Activated CD8-positive, alpha-beta memory T cell treated with anti-CD3 and anti-CD28 coated beads, Interleukin-2, amount 50 U/mL, for 24 hours (primary cell): ENCODE measurements around the gene FGFR3.
"Not testable (repeated sequence)": the region's sequence is repeated elsewhere in the genome, so short reads cannot be mapped to it uniquely, and the experiment has no call there.

ENCODE experiments used
- DNase-seq: peaks from one replicate; pipeline ENCODE4 v3.0.0-alpha.2; 2020; ENCODE audit errors: extremely low read depth

FGFR3 gene

DNA sequence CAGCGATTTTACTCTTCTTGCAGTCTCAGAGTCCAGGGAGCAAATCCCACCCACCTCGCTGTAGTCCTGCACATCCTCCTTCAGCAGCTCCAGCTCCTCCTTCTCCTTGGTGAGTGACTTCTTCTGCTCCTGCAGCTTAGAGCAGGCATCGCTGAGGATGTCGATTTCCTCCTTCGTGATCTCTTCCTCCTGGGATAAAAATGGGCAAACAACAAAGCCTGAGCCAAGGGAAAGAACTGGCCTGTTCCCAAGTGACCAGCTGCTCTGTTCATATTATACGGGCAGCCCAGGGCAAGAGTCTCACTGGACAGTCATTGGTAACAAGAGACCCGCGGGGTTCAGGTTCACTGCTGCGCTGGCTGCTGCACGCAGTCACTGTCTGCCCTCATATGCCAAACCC lies 26.2 kb downstream of the FGFR3 start:
- no peak for DNase-seq

GRCh38 chr4:1819816-1820215 lies 26.7 kb downstream of the FGFR3 start:
- no peak for DNase-seq

DNA sequence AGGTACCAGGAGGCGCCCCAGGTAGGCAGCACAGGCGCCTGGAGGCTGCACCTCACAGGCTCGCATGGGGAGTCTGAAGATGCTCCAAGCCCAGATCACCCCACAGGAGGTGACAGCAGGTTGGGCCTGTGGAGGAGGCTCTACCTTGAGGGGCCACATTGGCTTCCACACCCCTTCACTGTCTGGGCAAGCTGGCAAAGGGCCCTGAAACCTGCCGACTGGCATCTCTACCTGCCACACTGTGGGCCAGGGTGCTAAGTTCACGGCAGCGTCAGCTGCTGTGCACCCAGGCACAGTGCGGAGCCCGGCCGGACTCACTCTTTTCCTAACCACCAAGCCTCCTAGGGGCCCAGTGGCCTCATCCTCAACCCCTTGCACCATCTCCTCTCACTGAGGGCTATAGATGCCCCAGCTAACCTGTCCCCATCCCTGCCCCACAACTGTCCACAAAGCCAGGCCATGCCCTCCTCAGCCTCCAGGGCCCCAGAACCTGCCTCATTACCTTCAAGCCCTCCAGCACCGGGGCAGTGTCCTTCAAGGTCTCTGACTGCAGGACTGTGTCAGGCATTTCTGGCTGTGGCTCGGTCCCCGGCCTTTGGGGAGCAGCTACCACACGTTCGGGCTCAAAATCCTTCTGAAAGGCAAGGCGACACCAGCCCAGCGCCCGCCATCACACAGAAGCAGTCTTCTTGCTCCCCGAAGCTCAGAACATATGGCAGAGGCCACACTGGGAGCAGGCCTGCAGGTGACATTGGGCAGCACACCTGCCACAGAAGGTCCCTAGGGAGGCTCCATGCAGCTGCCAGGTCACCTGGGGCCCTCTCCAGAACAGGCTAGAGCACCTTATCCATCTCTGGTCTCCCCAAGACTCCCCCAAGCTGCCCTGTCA lies 28.8 kb downstream of the FGFR3 start:
- DNase-seq, result no peak

DNA sequence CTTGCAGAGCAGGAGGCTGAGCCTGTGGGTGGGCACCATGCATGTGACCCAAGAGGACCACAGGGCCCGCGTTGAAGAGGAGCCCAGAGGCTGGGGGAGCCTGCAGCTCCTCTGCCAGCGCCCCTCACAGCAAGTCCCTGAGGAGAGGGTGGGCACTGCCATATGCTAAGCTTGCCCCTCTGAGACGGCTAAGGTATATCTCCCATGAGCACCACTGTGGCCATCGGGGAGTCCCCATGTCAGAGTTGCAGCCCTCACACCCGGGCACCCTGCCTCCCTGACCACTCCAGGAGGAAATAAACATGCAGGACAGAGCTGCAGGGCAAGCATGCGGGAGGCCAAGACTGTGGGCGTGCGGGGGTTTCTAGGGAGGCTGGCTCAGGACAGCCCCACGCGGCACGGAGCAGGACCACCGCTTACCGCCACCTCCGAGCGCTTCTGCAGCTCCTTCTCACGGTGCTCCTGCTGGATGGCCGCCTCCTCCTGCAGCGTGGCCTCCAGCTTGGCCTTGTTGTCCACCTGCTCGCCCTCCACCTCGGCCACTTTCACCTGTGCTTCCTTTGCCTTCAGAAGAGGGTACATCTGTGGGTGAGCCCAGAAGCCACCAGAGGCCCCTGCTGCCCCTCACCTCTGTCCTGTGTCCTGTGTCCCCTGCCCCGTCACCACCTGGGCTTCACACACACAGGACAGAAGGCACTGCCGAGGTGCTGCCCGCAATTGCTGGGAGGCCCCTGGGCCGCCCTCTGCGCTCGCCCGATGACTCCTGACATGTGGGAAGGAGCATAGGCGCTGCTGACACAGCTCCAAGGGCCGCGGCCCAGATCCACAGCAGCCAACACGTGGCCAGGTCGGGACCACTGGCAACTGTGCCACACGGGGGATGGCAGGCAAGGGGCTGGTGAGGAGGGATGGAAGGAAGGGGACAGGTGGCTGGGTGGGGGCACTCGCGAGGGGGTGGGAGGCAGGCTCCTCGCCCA lies 29.8 kb downstream of the FGFR3 start:
- DNase-seq, result no peak

DNA sequence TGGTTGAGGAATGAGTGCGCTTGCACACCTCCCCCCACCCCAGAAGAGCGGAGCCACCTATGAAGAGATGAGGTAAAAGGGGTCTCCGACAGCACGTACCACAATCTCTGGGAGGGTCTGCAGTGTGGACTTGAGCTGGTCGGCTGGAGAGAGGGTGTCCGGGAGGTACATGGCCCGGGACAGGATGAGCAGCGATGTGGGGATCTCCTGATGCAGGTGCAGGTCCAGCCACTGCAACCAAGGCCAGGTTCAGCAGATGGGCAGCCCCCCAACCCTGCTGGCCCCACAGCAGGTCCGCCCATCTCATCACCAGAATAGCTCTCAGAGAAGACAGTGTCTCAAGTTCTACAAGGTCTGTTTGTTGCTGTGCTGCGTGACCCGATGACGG lies 30.4 kb downstream of the FGFR3 start:
- no peak for DNase-seq

- DNase-seq, result no peak
Measured at GRCh38 chr4:1824746-1825145, 31.7 kb downstream of the FGFR3 start.

DNA sequence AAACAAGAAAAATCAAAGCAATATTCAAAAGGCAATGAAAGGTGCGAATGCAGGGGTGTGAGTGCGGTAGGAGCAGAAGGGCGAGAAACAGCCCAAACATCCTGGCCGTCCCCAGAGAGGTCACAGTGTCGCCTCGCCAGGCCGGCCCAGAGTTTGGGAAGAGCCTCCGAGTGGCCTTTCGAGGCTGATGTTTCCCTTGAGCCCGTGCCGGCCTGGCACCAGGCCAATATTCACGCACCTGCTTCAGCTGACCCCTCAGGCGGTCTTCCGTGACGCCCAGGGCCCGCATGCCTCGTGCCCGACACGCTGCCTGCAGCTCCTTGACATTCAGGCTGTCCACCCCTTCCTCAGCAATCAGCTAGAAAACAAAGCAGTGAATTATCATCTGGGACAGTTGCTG lies 32.2 kb downstream of the FGFR3 start:
- DNase-seq, result no peak

DNA sequence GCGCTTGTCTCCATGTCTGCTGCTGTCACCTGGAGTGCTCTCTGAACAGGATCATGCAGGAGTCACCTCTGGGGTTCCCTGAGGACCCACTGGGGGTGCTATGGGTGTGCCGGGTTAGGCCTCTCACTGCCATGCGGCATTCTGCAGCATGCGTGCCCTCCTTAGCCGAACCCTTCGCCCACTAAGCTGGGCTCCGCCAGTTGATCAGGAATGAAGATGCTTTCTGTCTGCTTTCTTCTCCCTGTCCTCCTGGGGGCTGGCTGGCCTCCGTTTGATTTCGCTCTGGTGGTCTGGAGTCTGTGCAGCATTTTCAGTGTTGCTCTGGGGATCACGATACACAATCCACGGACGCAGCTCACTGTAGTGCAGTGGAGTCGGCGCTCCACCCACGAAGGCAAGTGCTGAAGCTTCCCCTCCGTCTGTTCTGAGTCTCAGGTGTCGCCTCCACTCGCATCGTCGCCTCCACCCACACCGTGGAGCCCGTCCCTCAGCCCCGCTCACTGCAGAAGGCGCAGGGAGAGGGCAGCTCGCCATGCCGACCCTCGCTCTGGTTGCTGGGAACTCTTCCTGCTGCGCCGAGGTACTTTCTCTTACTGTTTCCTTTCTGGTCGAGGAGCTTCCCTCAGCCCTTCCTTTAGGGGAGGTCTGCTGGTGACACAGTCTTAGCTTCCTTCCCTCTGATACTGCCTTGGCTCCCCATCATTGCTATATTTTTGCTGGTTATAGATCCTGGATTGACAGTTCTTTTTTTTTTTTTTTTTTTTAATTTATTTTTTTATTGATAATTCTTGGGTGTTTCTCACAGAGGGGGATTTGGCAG lies 33.6 kb downstream of the FGFR3 start:
- no peak for DNase-seq

DNA sequence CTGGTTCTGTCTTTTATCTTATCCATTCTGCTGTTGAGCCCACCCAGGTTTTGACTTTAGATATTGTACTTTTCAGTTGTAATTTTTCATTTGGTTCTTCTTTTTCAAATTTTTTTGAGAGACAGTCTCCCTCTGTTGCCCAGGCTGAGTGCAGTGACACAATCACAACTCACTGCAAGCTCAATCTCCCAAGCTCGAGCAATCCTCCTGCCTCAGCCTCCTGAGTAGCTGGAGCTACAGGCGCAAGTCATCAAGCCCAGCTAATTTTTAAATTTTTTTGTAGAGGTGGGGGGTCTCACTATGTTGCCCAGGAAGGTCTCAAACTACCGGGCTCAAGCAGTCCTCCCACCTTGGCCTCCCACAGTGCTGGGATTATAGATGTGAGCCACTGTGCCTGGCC lies 37.1 kb downstream of the FGFR3 start:
- DNase-seq, result no peak

- DNase-seq, result no peak
Measured at GRCh38 chr4:1830642-1831228, 37.6 kb downstream of the FGFR3 start.

DNA sequence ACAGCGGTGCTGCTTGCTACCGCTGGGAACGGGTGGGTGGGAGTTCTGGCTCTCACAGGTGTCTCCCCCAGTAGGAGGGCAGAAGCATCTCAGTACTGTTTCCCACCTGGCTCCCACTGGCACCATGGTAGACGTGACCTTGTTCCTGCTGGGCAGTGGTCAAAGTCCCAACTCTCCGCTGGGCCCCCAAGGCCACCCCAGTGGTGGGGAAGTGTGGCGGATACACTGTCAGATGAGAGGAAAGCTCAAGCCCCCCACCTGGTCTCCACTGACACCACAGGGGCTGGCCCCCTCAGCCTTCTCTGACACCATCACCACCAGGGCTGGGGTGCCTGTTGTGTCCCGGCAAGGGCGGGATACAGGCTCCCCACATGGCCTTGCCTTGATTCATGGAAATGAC lies 38.2 kb downstream of the FGFR3 start:
- no peak for DNase-seq

DNA sequence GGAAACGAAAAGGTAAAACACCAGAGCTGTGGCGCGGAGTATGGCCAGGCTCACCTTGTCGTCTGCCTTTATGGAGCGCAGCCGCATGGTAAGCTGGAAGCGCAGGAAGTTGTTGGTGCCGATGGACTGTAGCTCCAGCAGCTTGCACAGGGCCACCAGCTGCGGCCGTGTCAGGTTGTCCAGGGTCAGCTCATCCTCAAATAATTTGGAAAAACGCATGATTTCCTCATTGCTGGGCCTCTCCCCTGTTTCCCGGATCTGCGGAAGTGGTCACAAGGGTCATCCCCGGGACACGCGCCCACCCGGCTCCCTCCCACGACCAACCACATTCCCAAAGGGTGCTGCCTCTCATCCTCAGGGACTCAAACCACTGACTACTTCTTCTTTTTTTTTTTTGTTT lies 39.6 kb downstream of the FGFR3 start:
- DNase-seq, result no peak

GRCh38 chr4:1833307-1834046 lies 40.4 kb downstream of the FGFR3 start:
- no peak for DNase-seq

DNA sequence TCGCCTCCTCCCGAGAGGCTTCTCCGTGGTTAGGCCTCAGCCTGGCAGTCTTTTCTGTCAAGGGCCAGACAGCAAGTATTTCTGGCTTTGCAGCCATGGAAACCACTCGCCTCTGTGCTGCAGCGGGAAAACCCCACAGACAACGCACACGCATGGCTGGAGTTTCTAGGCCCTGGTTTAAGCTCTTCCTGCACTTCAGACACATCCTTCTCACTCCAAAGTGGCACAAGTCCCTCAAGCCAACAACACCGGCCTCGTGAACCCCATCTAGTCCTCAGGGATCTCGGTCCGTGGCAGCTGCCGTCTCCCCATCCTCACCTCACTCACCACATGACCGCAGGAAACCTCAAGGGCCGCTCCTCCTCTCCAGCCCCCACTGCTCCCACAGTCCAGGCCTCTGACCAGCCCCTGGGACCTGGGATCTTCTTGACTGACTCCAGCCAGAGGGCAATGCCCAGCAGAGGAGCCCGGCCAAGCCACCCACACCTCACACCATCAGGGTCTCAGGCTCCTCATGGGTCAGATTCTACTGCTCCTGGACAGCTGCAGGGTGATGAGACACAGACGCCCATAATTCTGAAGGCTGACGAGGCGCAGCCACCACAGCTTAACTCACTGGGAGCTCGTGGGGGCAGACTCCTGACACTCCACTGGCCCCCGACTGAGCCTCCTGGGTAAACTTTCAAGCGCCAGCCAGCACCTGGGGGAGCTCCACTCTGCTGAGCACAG lies 41.1 kb downstream of the FGFR3 start:
- no peak for DNase-seq

DNA sequence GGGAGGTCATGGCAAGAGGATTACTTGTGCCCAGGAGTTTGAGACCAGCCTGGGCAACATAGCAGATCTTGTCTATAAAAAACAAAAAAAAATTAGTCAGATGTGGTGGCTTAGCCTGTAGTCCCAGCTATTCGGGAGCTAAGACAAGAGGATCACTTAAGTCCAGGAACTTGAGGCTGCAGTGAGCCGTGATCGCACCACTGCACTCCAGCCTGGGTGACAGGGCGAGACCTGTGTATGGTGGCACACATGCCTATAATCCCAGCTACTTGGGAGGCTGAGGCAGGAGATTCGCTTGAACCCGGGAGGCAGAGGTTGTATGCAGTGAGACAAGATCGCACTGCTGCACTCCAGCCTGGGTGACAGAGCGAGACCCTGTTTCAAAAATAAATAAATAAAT lies 42.7 kb downstream of the FGFR3 start:
- not testable (repeated sequence) for DNase-seq

DNA sequence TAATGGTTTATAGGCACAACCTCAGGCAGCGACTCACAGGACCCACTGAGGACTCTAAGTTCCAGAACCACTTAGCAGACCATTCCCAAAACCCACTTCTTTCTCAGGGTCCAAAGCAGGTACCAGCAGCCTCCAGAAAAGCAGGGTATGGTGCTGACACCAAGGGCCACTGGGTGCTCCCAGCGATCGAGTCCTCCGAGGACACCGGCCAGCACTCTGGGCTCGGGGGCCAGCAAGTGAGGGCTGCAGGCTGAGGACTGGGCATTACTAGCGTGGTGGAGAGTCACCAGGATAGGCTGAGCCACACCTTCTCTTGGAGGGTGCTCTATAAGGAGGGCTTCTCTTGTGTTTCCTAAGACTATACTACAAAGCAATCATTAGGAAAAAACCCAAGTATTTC lies 43.6 kb downstream of the FGFR3 start:
- DNase-seq, result no peak

DNA sequence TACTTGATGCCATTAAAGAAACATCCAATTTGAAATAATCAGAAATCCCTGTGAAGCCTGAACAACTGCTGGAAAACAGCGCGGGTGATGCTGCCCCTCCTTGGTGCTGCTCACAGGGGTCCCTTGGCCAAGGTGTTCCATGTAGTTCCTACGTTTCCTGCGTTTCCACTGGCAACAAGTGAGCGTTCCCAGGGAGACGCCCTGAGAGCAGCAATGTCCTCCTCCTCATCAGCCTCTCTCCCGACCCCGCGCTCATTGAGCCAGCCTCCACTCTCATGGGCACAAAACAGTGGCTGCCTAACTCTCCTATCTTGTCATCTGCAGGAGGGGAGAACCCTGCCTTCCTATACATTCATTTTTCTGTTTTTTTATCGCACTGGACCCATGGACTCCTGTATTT lies 44.0 kb downstream of the FGFR3 start:
- DNase-seq, result no peak

- DNase-seq, result no peak
Measured at GRCh38 chr4:1839282-1839681, 46.2 kb downstream of the FGFR3 start.

DNA sequence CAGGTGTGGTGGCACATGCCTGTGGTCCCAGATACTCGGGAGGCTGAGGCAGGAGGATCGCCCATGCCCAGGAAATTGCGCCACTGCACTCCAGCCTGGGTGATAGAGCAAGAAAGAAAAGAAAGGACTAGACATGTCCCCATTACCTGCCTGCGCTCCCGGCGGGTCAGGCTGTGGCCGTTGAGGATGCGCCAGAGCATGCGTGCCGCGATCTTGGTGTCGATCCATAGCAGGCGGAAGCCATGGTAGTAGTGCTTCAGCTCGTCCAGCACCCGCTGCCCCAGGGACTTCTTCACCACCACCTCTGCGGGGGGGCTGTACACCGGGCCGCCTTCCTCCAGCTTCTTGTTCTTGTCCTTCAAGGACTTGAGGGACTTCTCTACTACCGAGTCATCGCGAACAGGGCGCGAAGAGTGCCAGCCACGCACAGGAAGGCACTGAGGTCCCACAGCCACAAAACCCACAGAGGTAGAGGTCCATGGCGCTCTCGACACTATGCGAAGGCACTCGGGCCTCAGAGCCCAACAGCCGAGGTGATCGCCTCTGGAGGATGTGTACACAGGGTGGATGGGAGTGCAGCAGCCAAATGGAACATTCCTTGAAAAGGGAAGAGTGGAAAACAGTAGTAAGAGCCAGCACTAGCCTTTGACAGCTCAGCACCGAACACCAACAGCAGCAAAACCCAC lies 48.3 kb downstream of the FGFR3 start:
- DNase-seq, result no peak

DNA sequence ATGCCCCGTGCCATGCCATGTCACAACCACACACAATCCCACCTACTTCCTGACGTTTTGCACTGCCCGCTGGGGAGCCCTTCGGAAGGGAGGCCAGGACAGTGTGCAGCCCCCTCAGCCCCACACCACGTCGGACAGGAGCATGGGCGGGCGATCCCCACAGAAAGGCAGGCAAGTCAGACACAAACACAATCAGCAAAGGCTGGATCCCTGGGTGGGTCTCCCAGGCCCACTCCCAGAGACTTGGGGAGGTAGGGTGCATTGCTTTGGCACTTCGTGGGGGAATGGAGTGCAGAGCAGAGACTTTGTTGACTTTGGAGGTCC lies 48.8 kb downstream of the FGFR3 start:
- no peak for DNase-seq
